SJCRH30 (cell line): Measurements from ENCODE around the gene G3BP2. TPM values are rescaled to one million over a fixed set of nuclear protein-coding genes. Genes with fewer than 3 reads are reported as not detected.
"Not testable (repeated sequence)": the region's sequence is repeated elsewhere in the genome, so short reads cannot be mapped to it uniquely, and the experiment has no call there.

Source experiments
- DNase-seq, 2 experiments: peaks; one replicate each; pipeline ENCODE4 v3.0.0-alpha.2; 2015 to 2020
- H3K27ac ChIP-seq: fragments of 250-450 bp; sonication (Bioruptor Pico); 2 replicates; pipeline ENCODE4 v1.5.1; 2020; ENCODE audit warnings: mild to moderate bottlenecking, moderate library complexity
- H3K27me3 ChIP-seq: fragments of 250-450 bp; sonication (Bioruptor Pico); 2 replicates; pipeline ENCODE4 v1.5.1; 2020; ENCODE audit warnings: mild to moderate bottlenecking, moderate library complexity
- H3K36me3 ChIP-seq: fragments of 250-450 bp; sonication (Bioruptor Pico); 2 replicates; pipeline ENCODE4 v1.5.1; 2020; ENCODE audit warnings: mild to moderate bottlenecking, moderate library complexity
- H3K4me1 ChIP-seq: fragments of 250-450 bp; sonication (Bioruptor Pico); 2 replicates; pipeline ENCODE4 v1.5.1; 2020; ENCODE audit warnings: mild to moderate bottlenecking, moderate library complexity
- H3K4me3 ChIP-seq: fragments of 250-450 bp; sonication (Bioruptor Pico); 2 replicates; pipeline ENCODE4 v1.5.1; 2020; ENCODE audit warnings: mild to moderate bottlenecking, moderate library complexity
- H3K9me3 ChIP-seq: fragments of 250-450 bp; sonication (Bioruptor Pico); replicated peaks from 2 replicates; pipeline ENCODE4 v1.5.1; 2020; ENCODE audit warnings: mild to moderate bottlenecking, moderate library complexity
- total RNA-seq: library from RNA; depleted of rRNA; stranded (reverse); fragments of >200 nt; shearing (Covaris generic); gene quantifications from 2 replicates; pipeline ENCODE4 v1.2.3, GENCODE V29; 2014

Gene G3BP2
- total RNA-seq, 1 experiment from 2014 or later = 301 TPM

DNA sequence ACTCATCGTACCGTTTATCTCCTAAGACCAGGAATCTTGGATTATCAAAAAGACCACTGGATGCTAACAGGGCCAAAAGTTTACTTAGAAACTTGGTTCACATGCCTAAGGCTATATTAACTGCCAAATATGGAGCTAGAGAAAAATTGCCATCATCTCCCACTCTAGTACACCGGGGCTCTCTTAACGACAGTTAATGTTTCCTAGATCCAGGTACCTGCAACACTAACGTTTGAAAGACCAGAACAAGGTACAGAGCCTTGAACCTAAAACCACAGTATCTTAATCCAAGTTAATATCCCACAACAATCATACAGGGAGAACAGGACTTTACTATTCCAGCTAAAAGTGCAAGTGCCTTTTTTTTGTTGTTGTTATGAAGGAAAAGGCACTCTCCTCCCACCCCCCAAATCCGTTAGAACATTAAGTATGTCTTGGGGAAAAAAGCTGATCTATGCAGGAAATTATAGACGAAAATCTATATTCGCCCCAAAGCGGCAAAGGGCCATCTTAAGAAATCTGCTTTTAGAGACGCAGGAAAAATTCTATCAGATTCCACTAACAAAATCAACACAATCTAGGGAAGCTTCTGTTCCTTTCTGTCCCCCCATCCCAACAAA lies 1.3 kb downstream of the G3BP2 start:
- Histone ChIP-seq H3K27ac (peak overlapping the region; percentile 78), H3K9me3 (no peaks in the 10 kb centered on the region), H3K36me3 (0 out of 2 replicates have a peak, but pooled peaks cover 3% of the 10 kb centered on the region), H3K4me3 (peak overlapping the region; percentile 82), H3K4me1 (peaks cover 14% of the 10 kb centered on the region), H3K27me3 (no peaks in the 10 kb centered on the region)
- DNase-seq = peak in 1 of 2 experiments; percentile 27

DNA sequence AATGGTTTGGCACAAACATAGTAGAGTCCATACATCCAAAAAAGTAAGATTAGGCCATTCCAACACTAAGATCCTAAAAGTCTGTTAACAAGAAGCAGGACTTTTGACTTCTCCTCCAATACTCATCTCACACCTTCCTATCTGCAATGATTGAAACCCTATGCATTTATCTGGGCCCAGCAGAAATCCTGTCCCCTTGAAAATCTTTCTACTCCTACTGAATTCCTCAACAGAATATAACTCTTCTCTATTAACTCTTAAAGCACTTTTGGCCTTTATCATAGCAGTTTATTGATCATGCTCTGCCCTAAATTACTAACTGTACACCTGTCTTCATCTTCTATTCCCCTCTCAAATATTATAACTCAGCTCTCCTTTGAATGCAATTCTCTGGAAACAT lies 4.6 kb downstream of the G3BP2 start:
- Histone ChIP-seq H3K4me1 (peaks cover 14% of the 10 kb centered on the region), H3K27me3 (no peaks in the 10 kb centered on the region), H3K4me3 (no peak overlapping the region), H3K9me3 (no peaks in the 10 kb centered on the region), H3K36me3 (0 out of 2 replicates have a peak, but pooled peaks cover 3% of the 10 kb centered on the region), H3K27ac (no peak overlapping the region)
- DNase-seq = no peak

DNA sequence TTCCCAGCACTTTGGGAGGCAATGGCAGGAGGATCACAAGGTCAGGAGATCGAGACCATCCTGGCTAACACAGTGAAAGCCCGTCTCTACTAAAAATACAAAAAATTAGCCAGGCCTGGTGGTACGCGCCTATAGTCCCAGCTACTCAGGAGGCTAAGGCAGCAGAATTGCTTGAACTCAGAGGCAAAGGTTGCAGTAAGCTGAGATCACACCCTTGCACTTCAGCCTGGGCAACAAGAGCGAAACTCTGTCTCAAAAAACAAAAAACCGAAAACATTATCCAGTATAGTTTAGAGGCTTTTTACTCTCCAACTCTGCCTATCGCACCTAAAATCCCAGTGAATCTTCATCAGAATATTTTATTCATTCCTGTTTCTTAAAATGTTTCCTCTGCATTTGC lies 5.6 kb downstream of the G3BP2 start:
- H3K27ac ChIP-seq, H3K36me3 ChIP-seq, H3K9me3 ChIP-seq, H3K4me3 ChIP-seq, H3K27me3 ChIP-seq, DNase-seq: not testable (repeated sequence)
- peaks cover 14% of the 10 kb centered on the region for H3K4me1 ChIP-seq

DNA sequence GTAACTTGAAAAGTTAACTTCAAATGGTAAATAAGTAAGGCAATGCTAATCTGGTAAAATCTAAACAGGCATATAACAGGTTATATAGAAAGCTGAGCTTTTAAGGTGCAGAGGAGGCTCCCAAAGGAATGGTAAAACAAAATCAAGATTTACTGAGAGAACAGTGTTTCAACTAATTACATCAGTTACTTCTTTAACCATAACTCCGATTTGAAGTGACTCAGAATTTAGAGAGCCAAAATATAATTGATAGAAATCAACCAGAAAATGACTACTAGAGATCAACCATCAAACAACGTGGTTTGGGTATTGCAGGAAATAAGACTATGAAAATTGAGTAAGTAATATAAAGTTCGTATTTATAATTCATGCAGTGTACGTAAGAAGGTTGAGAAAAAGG lies 6.9 kb downstream of the G3BP2 start:
- H3K27me3 ChIP-seq = no peaks in the 10 kb centered on the region
- no peak for DNase-seq
- H3K4me3 ChIP-seq = no peak overlapping the region
- no peaks in the 10 kb centered on the region for H3K9me3 ChIP-seq
- H3K36me3 ChIP-seq = peaks cover 13% of the 10 kb centered on the region
- peaks cover 8% of the 10 kb centered on the region for H3K4me1 ChIP-seq
- H3K27ac ChIP-seq = no peak overlapping the region

DNA sequence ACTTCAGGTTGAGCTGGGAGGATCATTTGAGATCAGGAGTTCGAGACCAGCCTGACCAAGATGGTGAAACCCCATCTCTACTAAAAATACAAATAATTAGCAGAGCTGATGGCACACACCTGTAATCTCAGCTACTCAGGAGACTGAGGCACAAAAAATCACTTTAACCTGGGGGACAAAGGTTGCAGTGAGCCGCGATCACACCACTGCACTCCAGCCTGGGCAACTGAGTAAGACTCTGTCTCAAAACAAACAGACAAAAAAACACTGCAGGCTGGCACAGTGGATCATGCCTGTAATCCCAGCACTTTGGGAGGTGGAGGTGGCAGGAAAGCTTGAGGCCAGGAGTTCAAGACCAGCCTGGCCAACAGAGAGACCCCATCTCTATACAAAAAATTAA lies 8.6 kb downstream of the G3BP2 start:
- peaks cover 27% of the 10 kb centered on the region for H3K36me3 ChIP-seq
- not testable (repeated sequence) for H3K4me3 ChIP-seq, H3K27ac ChIP-seq, H3K9me3 ChIP-seq, H3K4me1 ChIP-seq, H3K27me3 ChIP-seq, DNase-seq

DNA sequence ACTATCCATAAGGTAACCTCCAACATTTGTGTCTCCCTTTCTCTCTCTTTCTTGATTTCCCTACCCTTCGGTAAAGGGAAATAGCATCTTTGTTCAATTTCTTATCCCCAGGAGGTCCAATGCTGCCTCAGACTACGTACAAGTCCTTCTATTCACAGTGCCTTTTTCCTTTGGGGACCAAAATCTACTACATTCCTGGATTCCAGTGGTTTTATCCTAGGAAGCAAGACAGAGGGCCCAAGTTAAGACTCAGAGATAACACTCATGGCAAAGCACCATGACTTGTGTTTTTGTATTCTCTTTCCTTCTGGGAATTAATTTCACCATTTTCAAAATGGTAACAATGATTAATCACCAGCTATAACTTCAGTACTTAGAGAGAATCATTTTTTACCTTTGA lies 10.6 kb downstream of the G3BP2 start:
- Histone ChIP-seq H3K4me1 (peaks cover 4% of the 10 kb centered on the region; the same call in 1 of the 2 replicates), H3K4me3 (no peak overlapping the region), H3K27ac (no peak overlapping the region), H3K36me3 (peaks cover 42% of the 10 kb centered on the region), H3K27me3 (no peaks in the 10 kb centered on the region), H3K9me3 (no peaks in the 10 kb centered on the region)
- DNase-seq = no peak

DNA sequence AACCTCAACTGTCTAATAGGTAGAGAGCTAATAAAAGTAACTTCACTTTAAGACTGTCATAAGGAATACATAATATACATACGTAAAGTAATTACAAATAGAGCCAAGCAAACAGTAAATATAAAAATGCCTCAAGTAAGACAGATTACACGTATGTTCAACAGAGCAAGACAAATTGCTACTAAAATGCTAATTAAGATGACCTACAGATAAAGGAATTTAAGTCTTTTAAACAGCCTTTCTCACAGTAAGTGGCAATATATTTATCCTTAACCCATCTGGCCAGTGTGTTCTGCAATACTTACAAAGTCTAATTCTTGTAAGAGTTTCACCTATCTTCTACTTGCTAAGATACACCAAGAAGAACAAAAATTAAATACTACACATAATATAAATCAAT lies 12.7 kb downstream of the G3BP2 start:
- Histone ChIP-seq H3K36me3 (peaks cover 59% of the 10 kb centered on the region), H3K27ac (no peak overlapping the region), H3K4me3 (no peak overlapping the region), H3K27me3 (no peaks in the 10 kb centered on the region), H3K9me3 (no peaks in the 10 kb centered on the region), H3K4me1 (peaks cover 4% of the 10 kb centered on the region; the same call in 1 of the 2 replicates)
- DNase-seq = no peak

DNA sequence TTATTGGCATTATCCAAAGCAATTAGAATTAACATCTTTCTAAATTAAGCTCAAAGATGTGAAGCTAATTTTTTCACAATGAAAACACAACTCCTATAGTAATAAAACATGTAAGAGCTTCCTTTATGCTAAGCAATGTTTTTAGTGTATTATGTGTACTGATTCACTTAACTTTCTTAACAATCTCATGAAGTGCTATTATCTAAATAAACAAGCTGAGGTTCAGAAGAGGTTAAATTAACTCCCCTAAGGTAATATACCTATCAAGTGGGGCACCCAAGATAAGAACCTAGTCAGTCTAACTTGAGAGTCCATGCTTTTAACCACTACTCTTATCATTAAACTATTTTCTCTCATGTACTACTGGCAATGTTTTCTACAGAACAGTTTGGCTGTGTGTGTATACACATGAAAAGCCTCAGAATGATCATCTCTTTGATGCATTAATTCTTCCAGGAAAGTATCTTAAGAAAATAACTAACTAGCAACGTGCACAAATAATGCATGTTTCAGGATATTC lies 13.6 kb downstream of the G3BP2 start:
- H3K27me3 ChIP-seq = no peaks in the 10 kb centered on the region
- DNase-seq = no peak
- H3K27ac ChIP-seq = no peak overlapping the region
- H3K36me3 ChIP-seq = peaks cover 68% of the 10 kb centered on the region
- peaks cover 4% of the 10 kb centered on the region; the same call in 1 of the 2 replicates for H3K4me1 ChIP-seq
- H3K4me3 ChIP-seq = no peak overlapping the region
- H3K9me3 ChIP-seq = no peaks in the 10 kb centered on the region

DNA sequence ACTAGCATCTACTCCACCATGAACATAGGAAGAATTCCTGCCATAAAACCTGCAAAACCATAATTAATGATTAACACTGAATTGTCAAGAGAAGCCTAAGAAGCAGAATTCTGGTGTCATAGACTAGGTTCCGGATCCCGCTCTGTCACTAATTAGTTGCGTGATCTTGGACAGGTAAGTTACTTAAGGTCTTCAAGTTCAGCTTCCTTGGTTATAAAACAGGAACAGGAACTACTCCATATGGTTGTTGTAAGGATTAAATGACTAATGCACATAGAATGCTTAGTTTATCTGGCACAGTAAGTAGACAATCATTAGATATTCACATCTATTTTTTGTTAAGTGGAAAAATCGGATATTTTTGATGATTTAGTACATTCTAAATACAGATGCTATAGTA lies 14.3 kb downstream of the G3BP2 start:
- H3K4me3 ChIP-seq = no peak overlapping the region
- no peak overlapping the region for H3K27ac ChIP-seq
- DNase-seq = no peak
- H3K36me3 ChIP-seq = peaks cover 75% of the 10 kb centered on the region
- no peaks in the 10 kb centered on the region for H3K27me3 ChIP-seq
- H3K4me1 ChIP-seq = peaks cover 4% of the 10 kb centered on the region; the same call in 1 of the 2 replicates
- no peaks in the 10 kb centered on the region for H3K9me3 ChIP-seq

DNA sequence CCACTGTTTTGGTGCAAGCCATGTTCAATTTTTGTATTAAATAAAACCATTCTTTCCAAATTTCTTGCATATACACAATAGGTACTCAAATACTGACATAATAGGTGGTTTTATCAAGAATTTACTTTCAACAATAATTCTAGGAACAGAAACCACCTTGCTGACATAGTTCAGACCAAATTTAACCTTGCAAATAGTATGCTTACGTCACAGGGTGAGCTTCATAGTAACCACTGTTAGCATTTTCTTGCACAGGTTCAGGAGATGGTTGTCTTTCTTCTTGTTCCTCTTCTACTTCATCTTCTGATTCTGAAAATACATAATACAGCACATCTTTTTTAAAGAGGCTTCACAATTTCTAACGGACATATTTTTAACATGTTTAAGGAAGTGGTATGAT lies 17.6 kb downstream of the G3BP2 start:
- no peak for DNase-seq
- peaks cover 12% of the 10 kb centered on the region for H3K4me1 ChIP-seq
- no peak overlapping the region for H3K4me3 ChIP-seq
- no peaks in the 10 kb centered on the region for H3K9me3 ChIP-seq
- H3K27ac ChIP-seq = no peak overlapping the region
- peaks cover 86% of the 10 kb centered on the region for H3K36me3 ChIP-seq
- no peaks in the 10 kb centered on the region for H3K27me3 ChIP-seq

DNA sequence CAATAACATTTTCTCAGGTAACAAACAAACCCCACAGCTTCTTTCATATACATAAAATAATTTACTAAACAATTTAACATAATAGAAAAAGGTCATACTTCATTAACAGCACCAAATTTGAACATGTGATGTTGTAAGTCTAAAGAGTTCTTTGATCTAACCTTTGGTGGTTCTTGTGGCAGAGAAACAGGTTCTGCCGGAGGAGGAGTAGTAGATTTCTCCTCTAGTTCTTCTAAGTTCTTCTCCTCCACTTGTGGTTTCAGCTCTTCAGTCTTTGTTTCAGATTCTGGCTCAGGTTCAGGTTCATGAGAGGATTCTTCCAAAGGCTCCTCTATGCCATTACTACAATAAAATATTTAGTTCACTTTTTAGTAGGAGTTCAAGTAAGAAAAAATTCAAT lies 18.3 kb downstream of the G3BP2 start:
- Histone ChIP-seq H3K27me3 (no peaks in the 10 kb centered on the region), H3K9me3 (no peaks in the 10 kb centered on the region), H3K4me1 (peaks cover 12% of the 10 kb centered on the region), H3K36me3 (peaks cover 83% of the 10 kb centered on the region), H3K27ac (no peak overlapping the region), H3K4me3 (no peak overlapping the region)
- DNase-seq = no peak

DNA sequence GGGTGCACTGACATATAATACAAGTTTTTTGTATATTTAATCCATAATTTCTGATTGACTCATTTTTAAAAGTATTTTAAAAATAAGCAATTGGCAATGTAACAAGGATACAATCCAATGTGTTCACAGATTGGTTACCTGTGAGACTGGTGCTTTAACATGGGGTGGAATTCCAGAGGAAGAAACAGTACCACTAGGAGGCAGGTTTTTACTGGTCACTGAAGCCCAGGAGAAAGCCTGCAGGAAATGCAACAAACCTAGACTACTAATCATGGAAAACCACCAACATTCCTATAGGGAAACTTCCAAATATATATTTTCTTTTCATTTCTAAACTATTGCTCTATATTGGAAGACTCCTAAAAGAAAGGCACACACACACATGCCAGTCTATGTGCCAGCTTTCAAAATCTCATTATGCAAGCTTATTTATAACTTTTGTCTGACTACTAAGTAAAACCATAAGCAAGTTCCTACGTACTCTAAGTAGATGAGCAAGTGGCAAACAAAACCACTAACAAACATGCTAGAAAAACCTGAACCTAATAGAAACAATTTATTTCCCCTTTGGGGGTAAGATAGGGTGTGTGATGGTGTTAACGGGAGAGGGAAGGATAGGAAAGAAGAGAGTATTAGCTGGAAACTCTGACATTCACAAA lies 19.2 kb downstream of the G3BP2 start:
- Histone ChIP-seq H3K4me1 (peaks cover 8% of the 10 kb centered on the region; the same call in 1 of the 2 replicates), H3K36me3 (peaks cover 82% of the 10 kb centered on the region), H3K9me3 (no peaks in the 10 kb centered on the region), H3K4me3 (no peak overlapping the region), H3K27ac (no peak overlapping the region), H3K27me3 (no peaks in the 10 kb centered on the region)
- DNase-seq = peak in 1 of 2 experiments; percentile 42

DNA sequence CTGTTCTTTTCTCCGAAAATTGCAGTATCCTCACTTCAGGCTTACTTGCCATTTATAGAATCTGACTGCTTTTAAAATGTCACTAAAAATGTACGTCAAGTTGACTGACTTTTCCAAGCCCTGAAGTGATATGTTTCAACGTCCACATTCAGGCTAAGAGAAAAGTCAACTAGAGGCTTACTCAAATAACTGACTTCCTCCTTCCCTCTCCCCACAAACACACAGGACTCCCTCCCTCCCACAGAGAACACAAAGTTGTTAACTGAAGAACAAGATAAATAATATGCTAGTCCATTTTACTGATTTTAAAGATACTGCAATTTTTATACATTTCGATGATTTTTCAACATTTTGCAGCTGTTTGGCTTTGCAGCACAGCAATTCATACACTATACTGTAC lies 29.1 kb downstream of the G3BP2 start:
- Histone ChIP-seq H3K27ac (peak overlapping the region; percentile 90), H3K27me3 (no peaks in the 10 kb centered on the region), H3K4me1 (peaks cover 28% of the 10 kb centered on the region), H3K9me3 (no peaks in the 10 kb centered on the region), H3K36me3 (peaks cover 74% of the 10 kb centered on the region), H3K4me3 (peak overlapping the region; percentile 14)
- DNase-seq = peak in 1 of 2 experiments; percentile 50

DNA sequence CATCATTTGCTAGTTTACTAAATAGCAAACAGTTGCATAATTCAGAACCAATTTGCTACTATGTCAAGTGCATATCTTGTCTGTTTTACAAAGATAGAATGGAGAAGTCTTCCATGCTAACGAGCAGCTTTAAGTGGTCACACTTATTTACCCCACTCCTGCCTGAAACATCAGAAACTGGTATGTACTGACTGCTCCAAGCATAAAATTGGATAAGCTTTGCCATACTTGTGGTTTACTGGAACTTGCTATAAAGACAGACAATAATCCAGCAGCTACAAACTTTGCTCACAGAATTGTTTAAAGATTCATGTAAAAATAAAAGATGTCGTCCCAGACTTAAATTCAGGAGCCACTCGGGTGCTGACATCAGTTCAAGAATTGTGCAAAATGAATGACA lies 29.6 kb downstream of the G3BP2 start:
- Histone ChIP-seq H3K4me3 (peak overlapping the region; percentile 14), H3K36me3 (peaks cover 70% of the 10 kb centered on the region), H3K27ac (peak overlapping the region; percentile 90), H3K9me3 (no peaks in the 10 kb centered on the region), H3K4me1 (peaks cover 28% of the 10 kb centered on the region), H3K27me3 (no peaks in the 10 kb centered on the region)
- DNase-seq = peak; percentile 42 to 77

DNA sequence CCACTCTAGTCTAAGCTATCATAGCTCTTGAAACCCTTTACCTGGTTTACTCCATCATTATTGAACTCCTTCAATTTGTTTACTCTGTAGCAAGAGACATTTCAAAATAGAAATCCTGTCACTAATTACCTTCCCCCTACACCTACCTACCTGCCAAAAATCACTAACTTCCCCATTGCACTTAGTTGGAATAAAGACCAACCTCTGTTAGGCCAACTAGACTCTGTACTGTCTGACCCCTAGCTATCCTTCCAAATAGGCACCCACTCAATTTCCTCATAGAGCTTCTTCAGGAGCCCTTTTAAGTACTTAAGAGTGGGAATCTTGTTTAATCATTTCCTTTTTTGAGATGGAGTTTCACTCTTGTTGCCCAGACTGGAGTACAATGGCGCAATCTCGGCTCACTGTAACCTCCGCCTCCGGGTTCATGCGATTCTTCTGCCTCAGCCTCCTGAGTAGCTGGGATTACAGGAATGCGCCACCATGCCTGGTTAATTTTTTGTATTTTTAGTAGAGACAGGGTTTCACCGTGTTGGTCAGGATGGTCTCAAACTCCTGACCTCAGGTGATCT lies 34.0 kb downstream of the G3BP2 start:
- Histone ChIP-seq H3K4me1 (peaks cover 16% of the 10 kb centered on the region), H3K36me3 (peaks cover 27% of the 10 kb centered on the region), H3K9me3 (no peaks in the 10 kb centered on the region), H3K4me3 (no peak overlapping the region), H3K27me3 (no peaks in the 10 kb centered on the region), H3K27ac (no peak overlapping the region)
- no peak for DNase-seq
